ENCODE results near the gene GPA33. TPM values are rescaled to one million over a fixed set of nuclear protein-coding genes. Genes with fewer than 3 reads are reported as not detected.
A peak's percentile ranks its signal among the peaks of the same experiment; 100 is the strongest.

The GPA33 gene
- polyA plus RNA-seq, 1 experiment = not detected

GRCh38 chr1:167122568-167122967, 32.4 kb upstream of the GPA33 start:
- Histone ChIP-seq H3K27ac (ENCODE audit: low read depth, low read length) (no peak overlapping the region), H3K27me3 (ENCODE audit: control insufficient read depth, insufficient read depth, low read length) (peaks cover 5% of the 10 kb centered on the region), H3K9me3 (ENCODE audit: control insufficient read depth, insufficient read depth, low read length) (no peaks in the 10 kb centered on the region; the same call in 1 of the 2 replicates), H3K4me3 (ENCODE audit: low read depth, low read length) (no peak overlapping the region)
- ChIA-PET CTCF (no interaction called here), POLR2A (no interaction called here)
- TF ChIP-seq CTCF (IDR thresholded peaks at IDR 0.05; ENCODE audit: low read depth, low read length) = no peak
- DNase-seq (ENCODE audit: low read depth, low spot score) = no peak

GRCh38 chr1:167122121-167122480, 31.9 kb upstream of the GPA33 start:
- Histone ChIP-seq H3K27ac (ENCODE audit: low read depth, low read length) (no peak overlapping the region), H3K9me3 (ENCODE audit: control insufficient read depth, insufficient read depth, low read length) (no peaks in the 10 kb centered on the region; the same call in 1 of the 2 replicates), H3K27me3 (ENCODE audit: control insufficient read depth, insufficient read depth, low read length) (peaks cover 5% of the 10 kb centered on the region), H3K4me3 (ENCODE audit: low read depth, low read length) (no peak overlapping the region)
- ChIA-PET POLR2A (no interaction called here), CTCF (no interaction called here)
- no peak for TF ChIP-seq CTCF (IDR thresholded peaks at IDR 0.05; ENCODE audit: low read depth, low read length)
- no peak for DNase-seq (ENCODE audit: low read depth, low spot score)

- peaks cover 5% of the 10 kb centered on the region for H3K27me3 ChIP-seq (ENCODE audit: control insufficient read depth, insufficient read depth, low read length)
- 0 out of 2 replicates have a peak overlapping the region, but pooled peaks have one; percentile 5 for H3K4me3 ChIP-seq (ENCODE audit: low read depth, low read length)
- DNase-seq (ENCODE audit: low read depth, low spot score) = no peak
- ChIA-PET CTCF (no interaction called here), POLR2A (no interaction called here)
- H3K27ac ChIP-seq (ENCODE audit: low read depth, low read length) = no peak overlapping the region
- no peaks in the 10 kb centered on the region; the same call in 1 of the 2 replicates for H3K9me3 ChIP-seq (ENCODE audit: control insufficient read depth, insufficient read depth, low read length)
- TF ChIP-seq CTCF (IDR thresholded peaks at IDR 0.05; ENCODE audit: low read depth, low read length) = no peak
These were observed 31.4 kb upstream of the GPA33 start for GRCh38 chr1:167121375-167122120.

- H3K4me3 ChIP-seq (ENCODE audit: low read depth, low read length) = no peak overlapping the region
- ChIA-PET CTCF (interaction anchor here (0.6 kb wide), 1 partner anchor 99 kb away, joined by 8 read pairs; no protein-coding TSS in a partner anchor), POLR2A (no interaction called here)
- no peaks in the 10 kb centered on the region; the same call in 1 of the 2 replicates for H3K9me3 ChIP-seq (ENCODE audit: control insufficient read depth, insufficient read depth, low read length)
- DNase-seq (ENCODE audit: low read depth, low spot score) = no peak
- H3K27ac ChIP-seq (ENCODE audit: low read depth, low read length) = no peak overlapping the region
- TF ChIP-seq CTCF (IDR thresholded peaks at IDR 0.05; ENCODE audit: low read depth, low read length) = no peak
- H3K27me3 ChIP-seq (ENCODE audit: control insufficient read depth, insufficient read depth, low read length) = peaks cover 5% of the 10 kb centered on the region
These were observed 30.7 kb upstream of the GPA33 start for GRCh38 chr1:167120899-167121298.

- ChIA-PET CTCF (no interaction called here), POLR2A (no interaction called here)
- Histone ChIP-seq H3K27me3 (ENCODE audit: control insufficient read depth, insufficient read depth, low read length) (peaks cover 2% of the 10 kb centered on the region), H3K27ac (ENCODE audit: low read depth, low read length) (no peak overlapping the region), H3K4me3 (ENCODE audit: low read depth, low read length) (no peak overlapping the region), H3K9me3 (ENCODE audit: control insufficient read depth, insufficient read depth, low read length) (no peaks in the 10 kb centered on the region; the same call in 1 of the 2 replicates)
- TF ChIP-seq CTCF (IDR thresholded peaks at IDR 0.05; ENCODE audit: low read depth, low read length) = no peak
- no peak for DNase-seq (ENCODE audit: low read depth, low spot score)
These were observed 29.5 kb upstream of the GPA33 start for GRCh38 chr1:167119696-167120095.

Measured in AG04450 (cell line).